GM19238 (cell line): ENCODE results near the gene LYST.
"Not testable (repeated sequence)": the region's sequence is repeated elsewhere in the genome, so short reads cannot be mapped to it uniquely, and the experiment has no call there.

Experiments
- DNase-seq: peaks from one replicate; pipeline ENCODE4 v3.0.0; 2011; ENCODE audit warnings: low spot score; ENCODE audit not compliant: insufficient read length

Gene LYST

DNA sequence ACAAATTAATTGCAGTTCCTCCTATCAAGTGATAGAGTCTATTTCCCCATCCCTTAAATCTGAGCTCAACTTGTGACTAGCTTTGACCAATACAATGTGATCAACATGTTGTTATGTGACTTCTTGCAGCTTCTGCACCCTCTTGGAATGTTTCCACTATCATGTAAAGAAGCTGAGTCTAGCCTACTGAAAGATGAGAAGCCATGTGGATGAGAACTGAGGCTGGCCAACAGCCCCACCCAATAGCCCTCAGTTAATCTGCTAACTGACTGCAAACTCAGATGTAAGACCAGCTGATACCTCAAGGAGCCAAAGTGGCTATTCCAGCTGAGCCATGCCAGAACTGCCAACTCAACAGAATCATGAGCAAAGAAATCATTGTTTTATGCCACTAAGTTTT lies 44.0 kb downstream of the LYST start:
- DNase-seq, result no peak

DNA sequence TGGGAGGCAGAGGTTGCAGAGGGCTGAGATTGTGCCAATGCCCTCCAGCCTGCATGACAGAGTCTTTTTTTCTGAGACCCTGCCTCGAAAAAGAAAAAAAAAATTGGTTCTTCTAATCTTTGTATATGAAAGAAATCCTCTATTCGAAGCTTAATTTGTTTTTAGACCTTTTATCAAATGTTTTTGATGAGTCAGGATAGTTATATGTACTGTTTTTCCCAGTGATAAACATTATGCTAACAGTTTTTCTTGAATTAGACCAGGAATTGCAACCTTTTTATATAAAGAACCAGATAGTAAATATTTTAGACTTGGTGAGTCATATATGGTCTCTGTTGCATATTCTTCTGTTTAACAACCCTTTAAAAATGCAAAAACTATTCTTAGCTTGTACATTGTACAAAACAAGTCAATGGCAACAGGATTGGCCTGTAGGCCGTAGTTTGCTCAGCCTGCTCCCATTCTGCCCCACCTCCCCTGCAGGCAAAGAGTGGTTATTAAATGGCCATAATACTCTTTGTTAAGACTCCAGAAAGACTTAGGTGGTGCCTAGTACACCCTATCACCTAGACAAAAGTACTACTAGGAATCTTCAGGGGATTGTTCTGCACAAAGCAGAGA lies 45.2 kb downstream of the LYST start:
- DNase-seq, result no peak

DNA sequence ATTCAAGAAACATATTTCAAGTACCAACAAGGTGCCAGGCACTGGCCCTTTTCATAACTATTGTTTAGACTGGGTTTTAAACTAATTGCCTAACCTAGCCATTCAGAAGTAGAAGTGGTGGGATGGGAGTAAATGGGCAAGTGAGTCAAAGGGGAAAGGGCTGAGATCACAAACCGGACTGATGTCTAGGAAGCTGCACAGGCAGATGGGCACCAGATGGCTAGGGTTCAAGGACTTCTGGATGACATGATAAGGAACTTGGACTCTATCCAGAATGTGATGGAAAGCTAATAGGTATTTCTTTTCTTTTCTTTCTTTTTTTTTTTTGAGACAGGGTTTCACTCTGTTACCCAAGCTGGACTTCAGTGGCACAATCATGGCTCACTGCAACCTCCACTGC lies 46.6 kb downstream of the LYST start:
- no peak for DNase-seq

DNA sequence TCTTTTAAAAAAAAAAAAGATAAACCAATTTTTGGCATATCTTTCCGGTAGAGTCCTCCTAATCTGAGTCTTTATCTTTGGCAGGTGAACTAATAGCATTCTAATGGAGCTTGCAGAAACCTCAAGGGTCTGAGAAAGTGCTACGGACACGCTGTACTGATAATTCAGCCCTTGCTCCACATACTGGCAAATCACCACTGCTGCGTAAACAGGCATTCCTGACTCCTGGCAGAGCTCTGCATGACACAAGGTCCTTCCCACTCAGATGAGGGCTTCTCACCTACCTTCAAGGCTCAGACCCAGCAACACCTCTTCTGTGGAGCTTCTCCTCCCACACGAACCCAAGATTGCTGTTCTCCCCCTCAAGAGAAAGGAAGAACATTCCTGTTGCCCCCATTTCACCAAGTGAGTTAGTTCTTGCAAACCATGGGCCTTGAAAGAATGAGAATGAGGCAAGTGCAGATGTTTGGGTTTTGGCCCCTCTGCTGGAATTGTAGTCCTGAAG lies 48.0 kb downstream of the LYST start:
- no peak for DNase-seq

DNA sequence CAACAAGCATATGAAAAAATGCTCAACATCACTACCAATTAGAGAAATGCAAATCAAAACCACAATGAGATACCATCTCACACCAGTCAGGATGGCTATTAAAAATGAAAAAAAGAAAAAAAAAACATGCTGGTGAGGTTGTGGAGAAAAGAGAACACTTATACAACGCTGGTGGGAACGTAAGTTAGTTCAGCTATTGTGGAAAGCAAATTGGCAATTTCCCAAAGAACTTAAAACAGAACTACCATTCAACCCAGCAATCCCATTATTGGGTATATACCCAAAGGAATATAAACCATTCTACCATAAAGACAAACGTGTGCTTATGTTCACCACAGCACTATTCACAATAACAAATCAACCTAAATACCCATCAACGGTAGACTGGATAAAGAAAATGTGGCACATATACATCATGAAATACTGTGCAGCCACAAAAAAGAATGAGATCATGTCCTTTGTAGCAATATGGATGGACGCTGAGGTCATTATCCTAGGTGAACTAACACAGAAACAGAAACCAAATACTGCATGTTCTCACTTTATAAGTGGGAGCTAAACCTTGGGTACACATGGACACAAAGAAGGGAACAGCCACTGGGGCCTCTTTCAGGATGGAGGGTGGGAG lies 49.5 kb downstream of the LYST start:
- DNase-seq, result no peak

DNA sequence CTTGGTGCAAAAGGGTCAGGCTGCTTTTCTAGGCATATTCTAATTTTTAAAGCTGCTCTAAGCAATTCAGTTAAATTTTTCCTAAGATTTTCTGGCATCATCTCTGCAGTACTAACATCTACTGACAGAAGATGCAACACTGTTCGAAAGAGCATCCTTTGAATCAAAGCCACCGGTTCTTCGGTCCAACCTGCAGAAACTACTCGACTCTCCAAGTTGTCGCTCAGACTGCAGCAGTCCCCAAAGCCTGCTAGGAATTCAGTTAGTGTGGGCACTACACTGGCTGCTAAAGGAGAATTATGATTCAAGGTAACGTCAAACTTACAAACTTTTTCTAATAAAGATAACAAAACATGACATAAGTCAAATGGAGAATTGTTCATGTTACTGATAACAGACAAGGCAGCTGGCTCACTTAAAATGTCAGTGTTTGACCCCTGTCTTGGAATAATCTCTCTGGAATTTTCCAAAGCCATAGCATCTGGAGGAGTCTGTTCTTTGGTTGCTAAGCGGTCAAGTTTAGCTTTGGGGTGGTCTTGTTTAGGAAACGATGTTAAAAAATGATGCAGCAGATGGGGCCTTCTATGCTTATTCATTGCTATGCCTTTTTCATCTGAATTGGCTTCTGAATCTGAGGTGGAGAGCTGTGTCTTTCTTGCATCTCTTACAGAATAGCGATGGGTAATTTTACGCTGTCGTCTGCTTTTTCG lies 56.9 kb downstream of the LYST start:
- DNase-seq, result no peak

DNA sequence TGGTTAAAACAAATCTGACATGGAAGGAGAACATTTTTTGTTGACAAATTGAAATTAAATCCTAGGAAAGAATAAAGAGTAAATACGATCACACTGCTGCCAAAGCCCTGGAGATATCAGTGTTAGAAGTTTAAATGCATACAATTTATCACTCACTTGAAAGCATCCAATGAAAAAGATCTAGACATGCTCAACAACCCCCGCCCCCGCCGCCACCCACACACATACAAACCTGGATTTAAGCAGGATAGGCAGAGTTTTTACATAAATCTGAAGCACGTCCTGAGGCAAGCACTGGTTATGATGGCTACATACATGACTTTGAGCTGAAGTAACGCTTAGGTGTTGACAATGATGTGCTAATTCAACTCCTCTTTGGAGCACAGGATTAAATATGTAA lies 58.5 kb downstream of the LYST start:
- DNase-seq, result no peak

DNA sequence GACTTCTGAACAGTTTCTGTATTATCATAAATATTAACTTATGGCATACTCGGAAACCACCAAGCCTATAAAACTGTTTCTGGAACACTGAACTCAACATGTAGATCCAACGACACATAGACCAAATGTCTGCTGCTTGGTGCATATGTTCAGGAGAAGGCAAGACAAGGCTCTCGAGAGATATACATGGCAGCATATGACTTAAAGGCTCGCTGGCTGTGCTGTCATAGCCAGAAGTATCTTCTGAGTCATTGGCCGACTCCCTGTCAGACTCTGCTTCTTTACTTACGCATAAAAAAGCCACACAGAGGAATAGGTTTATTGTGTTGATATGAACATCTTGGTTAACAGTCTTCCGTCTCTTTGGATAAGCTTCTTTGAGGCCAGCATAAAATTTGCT lies 60.6 kb downstream of the LYST start:
- no peak for DNase-seq

DNA sequence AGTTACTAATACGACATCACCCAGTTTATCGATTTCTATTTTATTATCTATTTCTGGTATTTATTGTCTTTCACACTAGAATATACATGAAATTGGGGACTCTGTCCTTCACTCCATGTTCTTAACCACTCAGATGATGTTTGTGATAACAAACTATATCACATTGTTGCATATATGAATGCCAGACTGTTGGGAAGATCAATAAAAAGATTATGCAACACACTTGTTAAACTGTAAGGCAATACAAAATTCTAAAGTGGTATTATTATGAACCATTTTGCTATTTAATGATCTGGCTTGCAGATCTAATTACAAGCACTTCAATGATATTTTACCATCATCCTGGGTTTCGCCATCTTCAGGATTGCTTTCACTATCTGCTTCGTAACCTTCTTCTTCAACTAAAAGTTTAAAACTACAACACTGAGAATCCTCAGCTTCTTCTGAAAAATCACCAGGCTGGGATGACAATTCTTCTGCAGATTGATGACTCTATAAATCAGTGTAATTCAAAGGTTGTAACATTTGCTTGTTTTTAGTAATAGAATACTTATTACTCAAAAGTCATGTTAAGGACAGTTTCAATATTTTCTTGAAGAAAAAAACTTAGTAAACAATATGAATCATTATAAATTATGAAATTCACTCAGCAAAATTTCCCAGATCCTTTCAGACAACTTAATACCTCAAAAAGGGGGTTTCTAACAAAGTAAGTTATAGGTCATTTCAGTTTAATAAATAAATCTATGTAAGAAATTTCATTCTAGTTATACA lies 63.9 kb downstream of the LYST start:
- no peak for DNase-seq

DNA sequence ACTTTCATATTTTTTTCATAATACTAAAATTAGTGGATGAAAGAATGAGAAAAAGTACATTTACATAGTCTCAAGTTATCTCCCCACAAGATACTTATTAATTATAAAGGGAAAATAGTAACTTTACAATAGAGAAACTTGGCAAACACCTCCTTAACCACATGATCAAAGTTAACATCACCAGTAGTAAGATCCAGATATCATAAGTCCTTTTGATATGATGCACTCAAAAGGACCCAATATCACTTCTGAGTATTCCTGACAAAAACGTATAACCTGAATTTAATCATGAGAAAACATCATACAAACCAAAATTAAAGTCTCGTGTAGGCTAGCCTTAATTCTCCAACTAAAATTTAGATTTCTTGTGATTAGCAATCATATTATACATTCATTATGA lies 67.4 kb downstream of the LYST start:
- no peak for DNase-seq

DNA sequence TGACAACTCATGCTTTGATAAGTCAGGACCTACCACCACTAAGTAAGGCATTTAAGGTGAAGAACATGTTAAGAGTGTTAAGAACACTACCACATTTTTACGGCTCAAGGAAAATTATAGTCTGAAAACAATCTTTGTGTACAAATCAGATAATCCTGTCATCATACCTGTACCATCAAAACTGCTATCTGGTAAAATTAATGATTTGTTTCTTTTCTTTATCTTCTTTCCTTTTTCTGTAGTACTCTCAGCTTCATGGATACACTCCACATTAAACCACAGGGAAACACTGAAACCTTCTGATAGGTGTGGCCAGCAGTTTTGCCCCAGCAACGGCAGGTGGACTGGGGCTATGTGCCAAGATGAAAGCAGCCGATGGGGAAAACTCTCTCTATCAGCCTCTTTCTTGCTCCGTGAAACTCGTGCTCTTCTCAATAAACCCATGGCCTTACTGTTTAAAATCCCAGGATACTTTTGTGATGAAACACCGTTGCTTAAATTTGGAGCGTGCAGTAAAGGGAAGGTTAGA lies 75.1 kb downstream of the LYST start:
- no peak for DNase-seq

DNA sequence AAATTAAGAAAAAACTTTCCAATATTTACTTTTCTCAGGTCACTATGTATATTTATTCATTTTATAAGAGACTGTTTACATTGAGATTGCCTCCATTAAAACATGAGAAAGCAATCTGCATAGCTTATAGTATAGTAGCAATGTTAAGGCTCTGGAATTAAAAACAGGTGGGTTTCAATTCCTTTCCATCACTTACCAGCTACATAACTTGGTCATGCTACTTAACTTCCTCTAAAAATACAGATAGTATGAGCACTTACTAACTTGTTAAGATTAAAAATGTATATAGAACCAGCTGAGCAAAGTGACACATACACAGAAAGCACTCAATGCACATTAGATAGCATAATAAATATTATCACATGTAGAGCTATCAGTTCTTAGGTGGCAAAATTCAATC lies 76.6 kb downstream of the LYST start:
- DNase-seq, result no peak

DNA sequence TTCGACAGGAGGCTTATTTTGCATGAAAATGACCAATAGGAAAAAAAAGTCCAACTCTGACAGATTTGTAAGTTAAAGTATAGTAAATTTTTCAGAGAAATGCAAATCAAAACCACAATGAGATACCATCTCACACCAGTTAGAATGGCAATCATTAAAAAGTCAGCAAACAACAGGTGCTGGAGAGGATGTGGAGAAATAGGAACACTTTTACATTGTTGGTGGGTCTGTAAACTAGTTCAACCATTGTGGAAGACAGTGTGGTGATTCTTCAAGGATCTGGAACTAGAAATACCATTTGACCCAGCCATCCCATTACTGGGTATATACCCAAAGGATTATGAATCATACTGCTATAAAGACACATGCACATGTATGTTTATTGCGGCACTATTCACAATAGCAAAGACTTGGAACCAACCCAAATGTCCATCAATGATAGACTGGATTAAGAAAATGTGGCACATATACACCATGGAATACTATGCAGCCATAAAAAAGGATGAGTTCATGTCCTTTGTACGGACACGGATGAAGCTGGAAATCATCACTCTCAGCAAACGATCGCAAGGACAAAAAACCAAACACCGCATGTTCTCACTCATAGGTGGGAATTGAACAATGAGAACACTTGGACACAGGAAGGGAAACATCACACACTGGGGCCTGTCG lies 80.3 kb downstream of the LYST start:
- DNase-seq, result not testable (repeated sequence)

DNA sequence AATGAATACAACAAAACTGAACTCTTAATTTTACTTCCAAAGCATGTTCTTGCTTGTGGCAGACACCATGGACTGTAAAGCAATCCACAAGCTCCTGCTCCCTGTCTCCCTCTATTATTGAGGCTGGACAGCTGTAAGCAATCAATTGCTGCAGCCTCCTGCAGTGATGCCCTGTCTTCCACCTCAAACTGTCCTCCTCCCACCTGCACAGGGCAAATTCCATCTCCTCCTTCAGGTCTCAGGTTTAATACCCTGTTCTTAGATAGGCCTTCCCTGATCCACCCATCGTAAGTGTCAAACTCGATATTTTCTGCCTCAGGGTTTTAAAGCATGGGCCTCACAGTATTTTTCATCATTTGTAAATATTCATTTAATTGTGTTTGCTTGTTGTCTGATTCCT lies 81.8 kb downstream of the LYST start:
- no peak for DNase-seq

DNA sequence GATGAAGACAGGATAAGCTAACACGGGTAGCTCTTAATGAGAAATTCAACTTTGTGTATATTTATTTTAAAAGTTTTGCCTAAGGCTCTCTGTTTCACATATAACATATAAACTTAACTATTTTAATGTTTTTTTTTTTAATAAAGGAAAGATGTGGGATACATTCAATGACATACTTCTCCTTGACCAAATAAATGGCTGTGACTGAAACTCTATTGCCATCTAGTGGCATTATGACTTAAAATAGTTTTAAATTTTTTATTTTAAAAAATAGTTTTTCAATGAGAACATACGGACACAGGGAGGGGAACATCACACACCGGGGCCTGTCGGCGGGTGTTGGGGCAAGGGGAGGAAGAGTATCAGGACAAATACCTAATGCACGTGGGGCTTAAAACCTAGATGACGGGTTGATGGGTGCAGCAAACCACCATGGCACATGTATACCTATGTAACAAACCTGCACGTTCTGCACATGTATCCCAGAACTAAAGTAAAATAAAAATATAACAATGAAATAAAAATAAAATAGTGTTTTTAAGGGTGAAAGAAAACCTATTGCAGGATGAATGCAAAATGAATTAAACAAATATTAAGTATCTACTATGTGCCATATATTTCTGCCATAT lies 83.4 kb downstream of the LYST start:
- no peak for DNase-seq

DNA sequence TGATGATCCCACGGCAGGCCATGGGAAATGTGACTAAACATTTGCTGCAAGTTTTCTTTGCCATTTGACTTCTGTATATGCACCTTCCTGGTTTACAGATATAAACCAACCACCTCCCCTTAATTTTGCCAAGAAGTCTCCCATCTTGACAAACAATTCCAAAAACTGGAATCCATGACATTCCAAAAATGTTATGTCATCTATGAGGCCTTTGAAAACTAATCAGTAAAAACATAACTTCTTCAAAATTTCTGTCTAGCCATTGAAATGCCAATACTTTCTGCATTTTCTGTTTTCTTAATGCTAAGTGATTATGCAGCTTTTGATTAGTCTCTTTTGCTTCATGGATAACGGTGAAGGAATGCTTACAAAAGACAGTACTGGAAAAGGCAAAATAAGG lies 84.1 kb downstream of the LYST start:
- DNase-seq, result no peak

DNA sequence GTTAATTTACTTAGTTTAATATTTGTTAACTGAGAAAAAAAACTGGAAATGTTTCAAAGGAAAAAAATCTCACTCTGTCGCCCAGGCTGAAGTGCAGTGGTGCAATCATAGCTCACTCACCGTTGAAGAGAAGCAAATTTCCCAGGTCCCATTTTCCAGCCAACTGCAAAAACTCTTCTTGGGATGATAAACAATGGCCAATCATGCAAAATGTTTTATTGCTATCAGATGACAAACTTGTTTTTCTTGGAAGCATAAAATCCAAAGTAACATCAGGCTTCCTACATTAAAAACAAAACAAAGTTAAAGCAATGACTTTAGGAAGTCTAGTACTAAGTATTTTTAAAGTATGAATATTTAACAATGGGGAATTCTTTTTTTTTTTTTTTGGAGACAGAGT lies 84.9 kb downstream of the LYST start:
- no peak for DNase-seq

DNA sequence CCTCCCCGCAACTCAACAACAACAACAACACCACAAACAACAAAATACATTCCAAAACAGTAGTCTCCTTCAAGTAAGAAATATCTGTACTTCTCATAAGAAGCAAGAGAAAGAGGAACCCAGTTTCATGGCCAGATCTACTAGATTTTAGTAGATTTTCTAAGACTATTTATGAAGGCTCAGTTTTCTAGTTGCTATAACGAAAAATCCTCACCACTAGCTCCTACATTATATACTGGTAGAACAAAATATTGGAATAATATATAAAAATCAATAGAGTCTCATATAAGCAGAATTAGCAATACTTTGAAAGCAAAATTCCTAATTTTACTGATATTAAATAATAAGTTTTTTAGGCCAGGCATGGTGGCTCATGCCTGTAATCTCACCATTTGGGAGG lies 86.9 kb downstream of the LYST start:
- no peak for DNase-seq

DNA sequence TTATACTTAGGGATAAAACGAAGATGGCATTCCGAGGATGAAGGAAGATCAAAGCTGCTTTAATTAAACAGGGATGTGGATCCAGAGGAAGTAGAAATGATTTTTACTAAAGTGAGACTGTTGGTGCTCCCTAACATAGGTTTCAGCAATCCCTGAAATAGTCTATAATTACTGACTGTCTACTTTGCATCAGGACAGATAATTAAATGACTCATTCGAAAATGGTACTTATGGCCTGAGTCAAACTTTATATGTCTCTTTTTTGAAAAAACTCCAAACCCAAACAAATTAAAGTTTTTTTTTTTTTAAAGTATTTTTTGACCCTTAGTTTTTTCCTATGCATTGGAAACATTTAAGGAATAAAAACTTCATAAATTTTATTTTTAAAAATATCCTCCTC lies 90.3 kb downstream of the LYST start:
- no peak for DNase-seq

DNA sequence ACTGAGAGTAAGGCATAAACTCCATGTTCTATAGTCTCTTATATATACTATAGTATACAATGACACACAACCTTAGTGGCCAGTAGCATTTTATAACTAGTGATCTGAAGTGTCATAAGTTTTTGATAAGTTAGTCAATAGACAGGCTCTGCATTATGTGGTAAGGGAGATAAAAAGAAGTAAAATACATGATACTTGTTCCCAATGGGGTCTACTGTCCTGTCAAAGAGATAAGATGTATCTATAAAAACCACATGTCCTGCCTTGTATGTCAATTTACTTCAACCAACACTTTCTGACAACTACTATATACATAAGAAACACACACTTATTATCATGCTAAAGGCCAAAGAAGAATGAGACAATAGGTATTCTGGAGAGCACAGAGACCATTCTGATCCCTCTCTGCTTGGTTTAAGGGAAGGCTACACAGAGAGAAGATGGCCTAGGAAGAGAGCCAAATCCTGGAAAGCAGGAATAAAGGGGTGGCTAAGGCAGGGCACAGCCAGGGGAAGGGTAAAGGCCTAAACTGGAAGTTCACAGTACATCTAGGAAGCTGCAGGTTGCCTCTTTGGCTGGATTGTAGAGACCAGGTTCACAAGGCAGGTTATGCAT lies 91.4 kb downstream of the LYST start:
- DNase-seq, result no peak
